Measurements from ENCODE around the gene STK32A.

DNA sequence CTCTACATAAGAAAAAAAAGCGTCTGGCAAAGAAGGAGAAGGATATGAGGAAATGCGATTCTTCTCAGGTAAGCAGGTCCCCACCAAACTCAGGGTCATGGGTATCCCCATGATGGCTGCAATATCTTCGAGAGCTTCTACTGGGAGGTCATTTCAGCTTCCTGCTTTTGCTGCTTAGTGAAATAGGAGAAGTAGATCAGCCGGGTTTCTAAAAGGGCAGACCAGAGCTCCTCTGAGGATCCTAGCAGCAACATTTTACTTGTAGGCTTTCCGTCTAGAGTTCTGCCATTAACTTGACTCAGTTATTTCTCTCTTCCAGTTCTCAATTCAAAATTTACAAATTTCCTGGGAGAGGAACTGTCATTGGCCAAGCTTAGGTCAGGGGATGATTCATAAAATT is 140.3 kb downstream of the STK32A start:
- TF ChIP-seq CTCF (IDR thresholded peaks at IDR 0.05), result no peak
- no peak for TF ChIP-seq POLR2A (IDR thresholded peaks at IDR 0.05)

All from uterus (tissue), 2 donors.